ENCODE data around the gene WNK1. TPM values are rescaled to one million over a fixed set of nuclear protein-coding genes. Genes with fewer than 3 reads are reported as not detected.

The WNK1 gene
- polyA plus RNA-seq, 1 donor (not counting 4 experiments of a cell fraction or from before 2014, with no cell fraction given) = 72.3 TPM

DNA sequence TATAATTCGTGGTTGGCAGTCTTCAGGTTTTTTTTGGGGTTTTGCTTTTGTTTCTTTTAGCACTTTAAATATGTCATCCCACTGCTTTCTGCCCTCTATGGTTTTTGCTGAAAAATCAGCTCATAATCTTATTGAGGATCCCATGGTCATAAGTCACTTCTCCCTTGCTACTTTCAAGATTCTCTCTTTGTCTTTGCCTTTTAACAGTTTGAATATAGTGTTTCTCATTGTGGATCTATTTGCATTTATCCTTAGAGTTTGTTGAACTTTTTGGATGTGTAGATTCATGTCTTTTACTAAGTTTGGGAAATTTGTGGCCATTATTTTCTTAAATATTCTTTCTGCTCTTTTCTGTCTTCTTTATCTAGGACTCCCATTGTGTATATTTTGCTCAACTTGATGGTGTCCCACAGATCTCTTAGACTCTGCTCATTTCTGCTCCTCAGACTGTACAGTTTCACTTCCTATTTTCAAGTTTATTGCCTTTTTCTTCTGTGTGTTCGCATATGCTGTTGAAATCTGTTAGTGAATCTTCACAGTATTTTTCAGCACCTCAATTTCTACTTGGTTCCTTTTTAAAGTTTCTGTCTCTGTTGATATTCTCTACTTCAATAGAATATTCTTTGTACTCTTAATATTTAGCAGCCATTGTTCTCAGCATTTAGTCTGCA lies 70.8 kb downstream of the WNK1 start:
- no peak overlapping the region for H3K27ac ChIP-seq (ENCODE audit: control insufficient read depth, insufficient read depth, low read length)
- no peaks in the 10 kb centered on the region for H3K4me1 ChIP-seq (ENCODE audit: control insufficient read depth, extremely low read depth, insufficient read depth, low read length)
- H3K79me2 ChIP-seq (ENCODE audit: control insufficient read depth, insufficient read depth, low read length) = peaks cover 72% of the 10 kb centered on the region
- no peak overlapping the region for H3K4me2 ChIP-seq (ENCODE audit: control insufficient read depth, extremely low read depth, insufficient read depth, low read depth, low read length)
- H4K20me1 ChIP-seq (ENCODE audit: control insufficient read depth, extremely low read depth, insufficient read depth, low read length) = no peaks in the 10 kb centered on the region
- H3K27me3 ChIP-seq (ENCODE audit: control insufficient read depth, extremely low read depth, insufficient read depth, low read length) = no peaks in the 10 kb centered on the region
- DNase-seq (ENCODE audit: low read depth, low spot score) = no peak
- H3K4me3 ChIP-seq (ENCODE audit: control insufficient read depth in 2 of 3, extremely low read depth in 1 of 3, insufficient read depth in 2 of 3, low read depth in 1 of 3, low read length in 3 of 3) = no peak overlapping the region
- dilution Hi-C loops (cut with MboI; ENCODE audit: extremely low pct_ligation_motif_present, low sequenced_read_pairs) = no loop called here
- no peaks in the 10 kb centered on the region for H3K9me3 ChIP-seq (ENCODE audit: control insufficient read depth, low read depth, low read length)
- no peak overlapping the region for H2AFZ ChIP-seq (ENCODE audit: control insufficient read depth, low read length)
- TF ChIP-seq, protein P1, sequence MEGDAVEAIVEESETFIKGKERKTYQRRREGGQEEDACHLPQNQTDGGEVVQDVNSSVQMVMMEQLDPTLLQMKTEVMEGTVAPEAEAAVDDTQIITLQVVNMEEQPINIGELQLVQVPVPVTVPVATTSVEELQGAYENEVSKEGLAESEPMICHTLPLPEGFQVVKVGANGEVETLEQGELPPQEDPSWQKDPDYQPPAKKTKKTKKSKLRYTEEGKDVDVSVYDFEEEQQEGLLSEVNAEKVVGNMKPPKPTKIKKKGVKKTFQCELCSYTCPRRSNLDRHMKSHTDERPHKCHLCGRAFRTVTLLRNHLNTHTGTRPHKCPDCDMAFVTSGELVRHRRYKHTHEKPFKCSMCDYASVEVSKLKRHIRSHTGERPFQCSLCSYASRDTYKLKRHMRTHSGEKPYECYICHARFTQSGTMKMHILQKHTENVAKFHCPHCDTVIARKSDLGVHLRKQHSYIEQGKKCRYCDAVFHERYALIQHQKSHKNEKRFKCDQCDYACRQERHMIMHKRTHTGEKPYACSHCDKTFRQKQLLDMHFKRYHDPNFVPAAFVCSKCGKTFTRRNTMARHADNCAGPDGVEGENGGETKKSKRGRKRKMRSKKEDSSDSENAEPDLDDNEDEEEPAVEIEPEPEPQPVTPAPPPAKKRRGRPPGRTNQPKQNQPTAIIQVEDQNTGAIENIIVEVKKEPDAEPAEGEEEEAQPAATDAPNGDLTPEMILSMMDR (optimal IDR thresholded peaks at IDR 0.05 in 1 of 3, IDR thresholded peaks at IDR 0.05 in 1 of 3, conservative IDR thresholded peaks at IDR 0.05 in 1 of 3; ENCODE audit: extremely low read depth in 1 of 3, insufficient read depth in 2 of 3, low read length in 3 of 3) = no peak
- no peak for TF ChIP-seq EZH2 (IDR thresholded peaks at IDR 0.05; ENCODE audit: low read length)
- H3K9ac ChIP-seq (ENCODE audit: control insufficient read depth, extremely low read depth, insufficient read depth, low read length) = no peak overlapping the region
- no peaks in the 10 kb centered on the region for H3K9me1 ChIP-seq (ENCODE audit: control insufficient read depth, extremely low read depth, insufficient read depth, low read length)
- H3K36me3 ChIP-seq (ENCODE audit: control insufficient read depth in 2 of 2, extremely low read depth in 1 of 2, insufficient read depth in 2 of 2, low read length in 2 of 2) = no peaks in the 10 kb centered on the region
- FAIRE-seq = peak; percentile 13

DNA sequence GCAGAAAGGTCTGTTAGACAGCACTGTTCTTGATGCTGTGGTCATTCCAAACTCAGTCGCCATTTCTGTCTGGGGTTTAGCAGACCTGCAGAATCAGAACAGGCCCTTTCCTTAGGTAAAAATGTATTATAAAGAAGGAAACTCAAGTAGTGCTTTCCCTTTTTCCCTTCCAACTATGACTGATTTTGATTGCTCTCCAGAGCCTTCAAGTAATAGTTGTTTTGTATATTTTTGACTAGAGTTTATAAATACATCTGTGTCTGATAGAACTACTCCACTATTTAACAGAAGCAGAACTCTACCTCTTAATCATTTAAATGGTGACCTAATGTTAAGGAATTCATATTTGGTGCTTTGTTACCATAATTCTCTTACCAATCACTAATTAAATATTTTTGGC lies 74.0 kb downstream of the WNK1 start:
- no peak overlapping the region for H2AFZ ChIP-seq (ENCODE audit: control insufficient read depth, low read length)
- no peaks in the 10 kb centered on the region for H3K27me3 ChIP-seq (ENCODE audit: control insufficient read depth, extremely low read depth, insufficient read depth, low read length)
- DNase-seq (ENCODE audit: low read depth, low spot score) = no peak
- H3K27ac ChIP-seq (ENCODE audit: control insufficient read depth, insufficient read depth, low read length) = no peak overlapping the region
- no peak overlapping the region for H3K4me3 ChIP-seq (ENCODE audit: control insufficient read depth in 2 of 3, extremely low read depth in 1 of 3, insufficient read depth in 2 of 3, low read depth in 1 of 3, low read length in 3 of 3)
- no peaks in the 10 kb centered on the region for H4K20me1 ChIP-seq (ENCODE audit: control insufficient read depth, extremely low read depth, insufficient read depth, low read length)
- H3K4me2 ChIP-seq (ENCODE audit: control insufficient read depth, extremely low read depth, insufficient read depth, low read depth, low read length) = no peak overlapping the region
- peaks cover 6 to 9% of the 10 kb centered on the region in 2 experiments for H3K36me3 ChIP-seq (ENCODE audit: control insufficient read depth in 2 of 2, extremely low read depth in 1 of 2, insufficient read depth in 2 of 2, low read length in 2 of 2)
- dilution Hi-C loops (cut with MboI; ENCODE audit: extremely low pct_ligation_motif_present, low sequenced_read_pairs) = no loop called here
- H3K79me2 ChIP-seq (ENCODE audit: control insufficient read depth, insufficient read depth, low read length) = peaks cover 45% of the 10 kb centered on the region
- H3K9ac ChIP-seq (ENCODE audit: control insufficient read depth, extremely low read depth, insufficient read depth, low read length) = no peak overlapping the region
- no peak for FAIRE-seq
- H3K9me1 ChIP-seq (ENCODE audit: control insufficient read depth, extremely low read depth, insufficient read depth, low read length) = no peaks in the 10 kb centered on the region
- H3K4me1 ChIP-seq (ENCODE audit: control insufficient read depth, extremely low read depth, insufficient read depth, low read length) = no peaks in the 10 kb centered on the region
- TF ChIP-seq EZH2 (IDR thresholded peaks at IDR 0.05; ENCODE audit: low read length) = no peak
- TF ChIP-seq, protein P1 (optimal IDR thresholded peaks at IDR 0.05 in 1 of 3, IDR thresholded peaks at IDR 0.05 in 1 of 3, conservative IDR thresholded peaks at IDR 0.05 in 1 of 3; ENCODE audit: extremely low read depth in 1 of 3, insufficient read depth in 2 of 3, low read length in 3 of 3) = no peak
- H3K9me3 ChIP-seq (ENCODE audit: control insufficient read depth, low read depth, low read length) = no peaks in the 10 kb centered on the region

Measured in keratinocyte (primary cell).